Fibroblast of mammary gland (primary cell): Measurements from ENCODE around the gene RLN3.
"Not testable (repeated sequence)": the region's sequence is repeated elsewhere in the genome, so short reads cannot be mapped to it uniquely, and the experiment has no call there.

Experiments
- DNase-seq: peaks from one replicate; pipeline ENCODE4 v3.0.0-alpha.2; 2010; ENCODE audit warnings: low read depth
- H3K4me3 ChIP-seq: 2 replicates; pipeline ENCODE4 v1.5.1; 2011; ENCODE audit warnings: low read depth, mild to moderate bottlenecking, low read length, moderate library complexity; ENCODE audit not compliant: control insufficient read depth
- CTCF ChIP-seq: conservative IDR thresholded peaks from 2 replicates; pipeline ENCODE4 v1.5.1; 2011; ENCODE audit warnings: low read depth, low read length, inconsistent platforms; ENCODE audit not compliant: control insufficient read depth, insufficient read depth

The RLN3 gene

DNA sequence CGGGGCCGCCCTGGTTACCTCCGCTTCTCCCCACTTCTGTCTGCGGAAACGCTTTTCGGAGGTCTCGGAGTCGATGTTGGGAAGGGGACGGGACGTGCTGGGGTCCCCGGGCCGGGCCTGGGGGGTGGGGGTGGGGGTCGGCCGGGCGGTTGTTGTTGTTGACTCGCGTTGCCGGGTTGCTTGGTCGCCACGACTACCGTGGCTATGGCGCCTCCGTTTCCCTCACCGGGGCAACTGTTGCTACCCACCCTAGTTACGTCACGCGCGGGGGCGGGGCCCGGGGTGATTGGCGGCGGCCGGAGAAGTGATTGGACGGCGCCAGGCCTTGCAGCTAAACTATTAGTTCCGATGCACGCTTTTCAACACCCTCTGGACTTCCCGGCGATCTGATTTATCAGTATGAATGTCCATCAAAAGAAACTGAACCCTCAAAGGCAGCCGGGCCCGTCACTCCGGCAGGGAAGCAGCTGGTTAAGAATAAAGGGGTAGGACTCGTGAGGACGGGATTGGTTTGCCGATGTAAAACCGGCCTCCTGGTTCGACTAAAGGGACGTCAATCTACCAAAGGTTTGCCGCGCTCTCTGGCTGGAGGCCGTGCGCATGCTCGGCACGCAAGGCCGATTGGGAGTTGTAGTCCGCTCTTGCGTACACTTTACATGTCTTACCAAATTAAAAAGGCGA, 21.7 kb upstream of the RLN3 start, which contains the start of gene RFX1:
RFX1 (minus strand) TSS at position 236 of the 681 bp plus-strand sequence. CDS start 12,477 bp downstream, outside the sequence.
- peak within 1 kb of the TSS; percentile 76 for H3K4me3 ChIP-seq
- DNase-seq, result peak; percentile 100
- no peak for TF ChIP-seq CTCF

DNA sequence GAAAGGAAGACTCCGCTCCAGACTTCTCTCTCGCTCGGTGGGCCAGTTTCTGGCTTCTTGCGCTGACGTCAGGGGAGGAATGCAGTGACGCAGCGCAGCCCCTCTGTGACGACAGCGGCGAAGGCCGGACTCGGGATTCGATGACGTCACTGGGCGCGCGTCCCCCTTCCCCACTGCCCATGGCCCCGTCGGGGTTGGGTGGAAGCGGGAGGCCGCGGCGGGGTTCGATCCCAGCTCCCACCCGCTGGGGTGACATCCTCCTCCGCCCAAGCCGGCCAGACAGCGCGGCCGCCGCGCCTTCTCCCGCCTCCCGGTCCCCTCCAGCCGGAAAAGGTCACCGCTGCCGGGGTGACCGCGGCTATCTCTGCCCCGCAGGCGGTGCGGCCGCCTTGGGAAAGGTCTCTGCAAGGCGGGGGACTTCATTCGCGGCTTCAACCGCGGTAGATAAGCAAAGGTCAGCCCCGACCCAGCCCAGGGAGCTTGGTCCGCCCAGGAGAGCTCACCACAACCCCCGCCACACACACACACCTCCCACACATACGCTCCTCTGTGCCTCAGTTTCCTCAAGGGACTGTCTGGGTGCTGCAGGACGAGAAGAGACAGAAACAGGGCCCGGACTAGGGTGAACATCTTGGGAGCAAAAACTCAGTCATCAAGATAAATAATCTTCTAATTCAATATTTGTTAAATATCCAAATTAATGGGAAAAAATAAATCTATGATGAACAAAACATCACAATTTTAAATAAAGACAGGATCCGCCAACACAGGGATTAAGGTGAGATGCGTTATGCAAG, 21.0 kb upstream of the RLN3 start:
- DNase-seq, result no peak
- H3K4me3 ChIP-seq, result peak overlapping the region; percentile 76
- no peak for TF ChIP-seq CTCF

GRCh38 chr19:14012378-14012915, 15.5 kb upstream of the RLN3 start:
- H3K4me3 ChIP-seq, result no peak overlapping the region
- no peak for DNase-seq
- TF ChIP-seq CTCF, result no peak

DNA sequence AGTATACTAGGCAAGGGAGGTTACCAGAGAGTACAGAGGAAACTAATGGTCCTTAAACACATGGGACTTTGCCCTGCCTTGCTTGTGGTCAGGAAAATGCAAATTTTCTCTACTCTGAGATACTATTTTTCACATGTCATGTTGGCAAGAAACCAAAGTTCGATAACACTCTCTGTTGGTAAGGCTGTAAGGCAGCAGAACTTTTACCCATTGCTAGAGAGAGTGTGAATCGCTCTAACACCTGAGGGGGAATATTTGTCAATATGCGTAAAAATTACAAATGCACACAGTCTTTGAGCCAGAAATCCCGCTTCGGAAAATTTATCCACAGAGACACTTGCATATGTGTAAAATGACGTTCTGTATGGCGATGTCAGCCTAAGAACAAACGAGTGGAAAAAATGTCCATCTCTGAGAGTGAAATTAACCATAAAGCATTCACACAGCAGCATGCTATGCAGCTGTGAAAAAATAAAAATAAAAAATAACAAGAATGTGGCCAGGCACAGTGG, 12.4 kb upstream of the RLN3 start:
- no peak overlapping the region for H3K4me3 ChIP-seq
- no peak for TF ChIP-seq CTCF
- DNase-seq, result no peak

DNA sequence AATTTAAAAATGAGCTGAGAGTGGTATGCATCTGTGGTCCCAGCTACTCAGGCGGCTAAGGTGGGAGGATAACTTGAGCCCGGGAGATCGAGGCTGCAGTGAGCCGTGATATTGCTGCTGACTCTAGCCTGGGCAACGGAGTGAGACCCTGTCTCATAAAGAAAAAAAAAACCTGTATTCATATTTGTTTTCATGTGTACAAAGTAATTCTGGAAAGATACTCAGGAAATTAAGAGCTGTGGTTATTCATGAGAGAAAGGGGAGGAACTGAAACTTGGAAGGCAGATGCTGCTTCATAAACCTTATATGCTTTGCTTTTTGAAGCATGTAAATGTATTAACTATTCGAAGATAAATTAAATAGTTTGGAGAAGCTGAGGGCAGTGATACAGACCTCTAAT, 8.8 kb upstream of the RLN3 start:
- no peak for TF ChIP-seq CTCF
- no peak for DNase-seq
- no peak overlapping the region for H3K4me3 ChIP-seq

DNA sequence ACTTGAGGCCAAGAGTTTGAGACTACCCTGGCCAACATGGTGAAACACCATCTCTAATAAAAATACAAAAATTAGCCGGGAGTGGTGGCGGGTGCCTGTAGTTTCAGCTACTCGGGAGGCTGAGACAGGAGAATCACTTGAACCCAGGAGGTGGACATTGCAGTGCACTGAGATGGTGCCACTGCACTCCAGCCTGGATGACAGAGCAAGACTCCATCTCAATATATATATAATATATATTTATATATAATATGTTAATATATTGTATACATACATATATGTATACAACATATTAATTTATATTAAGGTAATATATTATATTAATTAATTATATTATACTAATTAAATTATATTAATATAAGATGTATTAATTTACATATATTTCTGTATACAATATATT, 8.2 kb upstream of the RLN3 start:
- DNase-seq, H3K4me3 ChIP-seq: not testable (repeated sequence)

GRCh38 chr19:14021474-14021873, 6.5 kb upstream of the RLN3 start:
- no peak for TF ChIP-seq CTCF
- H3K4me3 ChIP-seq, result no peak overlapping the region
- DNase-seq, result no peak
